GM19438 (cell line): ENCODE results near the gene ZNF487.
"Not testable (repeated sequence)": the region's sequence is repeated elsewhere in the genome, so short reads cannot be mapped to it uniquely, and the experiment has no call there.

Experiments
- ATAC-seq: cut with Tn5 transposase; IDR thresholded peaks from one replicate; pipeline ENCODE4 v1.9.1; 2021; ENCODE audit warnings: low read depth; ENCODE audit not compliant: unreplicated experiment

The ZNF487 gene

DNA sequence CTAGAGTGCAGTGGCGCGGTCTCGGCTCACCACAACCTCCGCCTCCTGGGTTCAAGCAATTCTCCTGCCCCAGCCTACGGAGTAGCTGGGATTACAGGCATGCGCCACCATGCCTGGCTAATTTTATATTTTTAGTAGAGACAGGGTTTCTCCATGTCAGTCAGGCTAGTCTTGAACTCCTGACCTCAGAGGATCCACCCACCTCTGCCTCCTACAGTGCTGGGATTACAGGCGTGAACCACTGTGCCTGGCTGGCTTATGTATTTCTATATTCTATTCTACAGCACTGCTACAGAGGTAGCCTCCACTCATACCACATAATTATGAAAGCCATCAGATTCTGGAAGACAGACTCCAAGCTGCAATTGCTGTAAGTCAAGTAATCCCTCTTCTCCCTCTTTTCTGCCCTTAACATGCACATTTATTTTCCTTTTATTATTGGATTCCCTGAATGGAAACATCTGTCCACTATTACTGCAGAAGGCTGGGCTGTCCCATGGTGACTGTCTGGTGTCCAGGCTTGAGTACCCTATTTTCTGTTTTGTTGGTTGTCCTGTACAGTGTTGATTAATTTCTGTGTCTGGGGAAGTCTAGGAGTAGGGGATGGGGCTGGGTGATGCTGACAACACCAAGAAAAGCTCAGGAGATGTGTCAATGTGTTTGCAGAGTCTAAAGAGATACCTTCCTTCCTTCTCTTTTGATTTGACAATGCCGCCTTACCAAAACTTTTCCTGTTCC, 5.8 kb upstream of the ZNF487 start:
- no peak for ATAC-seq

DNA sequence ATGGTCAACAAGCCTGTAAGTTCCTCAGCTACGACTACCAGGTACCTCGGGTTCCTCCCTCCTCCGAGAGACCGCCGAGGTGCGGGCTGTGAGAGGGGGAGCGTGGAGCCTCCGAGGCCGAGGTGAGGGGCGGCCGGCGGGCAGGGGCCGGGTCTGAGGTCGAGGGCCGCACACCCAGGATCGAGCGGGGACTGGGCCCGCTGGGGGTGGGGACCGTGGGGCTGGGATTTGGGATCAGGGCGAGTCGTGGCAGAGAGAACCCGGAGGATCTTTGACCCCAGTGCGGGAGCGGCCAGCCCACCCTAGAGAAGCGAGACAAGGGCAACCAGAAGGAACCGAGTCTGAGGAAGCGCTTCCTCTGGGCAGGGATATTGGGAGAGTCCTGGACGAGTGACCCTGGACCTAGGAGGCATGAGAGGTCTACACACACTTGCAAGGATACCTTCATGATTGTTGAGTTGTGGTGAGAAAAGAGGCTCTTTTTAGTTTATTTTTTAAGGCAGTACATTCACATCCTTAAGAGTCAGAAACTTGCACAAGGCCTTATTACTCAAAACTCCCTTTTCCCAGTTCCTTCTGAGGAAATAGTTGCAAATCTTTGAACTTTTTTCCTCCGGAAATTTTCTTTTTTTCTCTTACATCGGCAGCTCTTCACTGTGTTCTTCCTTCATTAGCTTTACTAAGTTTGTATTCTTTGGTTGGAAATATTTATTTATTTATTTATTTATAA, 395 bp downstream of the ZNF487 start:
- ATAC-seq, result peak; percentile 1

DNA sequence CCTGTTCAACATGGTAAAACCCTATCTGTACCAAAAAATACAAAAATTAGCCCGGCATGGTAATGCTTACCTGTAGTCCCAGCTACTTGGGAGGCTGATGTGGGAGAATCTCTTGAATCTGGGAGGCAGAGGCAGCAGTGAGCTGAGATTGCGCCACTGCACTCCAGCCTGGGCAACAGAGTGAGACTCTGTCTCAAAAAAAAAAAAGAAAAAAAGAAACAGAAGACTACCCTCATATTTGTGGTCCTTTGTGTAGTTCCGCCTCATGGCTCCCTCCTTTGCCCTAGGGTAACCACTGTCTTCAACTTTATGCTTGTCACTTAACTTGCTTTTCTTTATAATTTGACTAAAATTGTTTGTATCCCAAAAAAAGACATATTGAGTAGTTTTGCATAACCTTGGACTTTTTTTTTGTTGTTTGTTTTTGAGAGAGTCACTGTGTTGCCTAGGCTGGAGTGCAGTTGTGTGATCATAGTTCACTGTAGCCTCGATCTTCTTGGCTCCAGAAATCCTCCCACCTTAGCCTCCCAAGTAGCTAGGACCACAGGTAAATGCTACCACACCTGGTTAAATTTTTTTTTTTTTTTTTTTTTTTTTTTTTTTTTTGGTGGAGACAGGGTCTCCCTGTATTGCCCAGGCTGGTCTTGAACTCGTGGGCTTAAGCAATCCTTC, 3.7 kb downstream of the ZNF487 start:
- no peak for ATAC-seq

DNA sequence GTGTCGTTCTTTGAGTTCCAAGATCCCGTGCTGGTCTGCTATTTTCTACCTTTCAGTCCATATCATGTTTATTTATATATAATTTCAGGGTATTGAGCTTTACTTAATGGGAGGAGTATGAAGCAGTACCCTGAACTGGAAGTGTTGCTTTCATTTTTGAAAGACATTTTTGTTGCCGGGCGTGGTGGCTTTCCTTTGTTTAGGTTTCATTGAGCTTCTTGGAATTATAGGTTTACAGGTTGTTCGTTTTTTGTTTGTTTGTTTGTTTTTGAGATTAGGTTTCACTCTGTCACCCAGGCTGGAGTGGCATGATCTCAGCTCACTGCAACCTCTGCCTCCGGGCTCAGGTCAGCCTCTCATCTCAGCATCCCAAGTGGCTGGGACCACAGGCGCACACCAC, 7.4 kb downstream of the ZNF487 start:
- ATAC-seq, result no peak

DNA sequence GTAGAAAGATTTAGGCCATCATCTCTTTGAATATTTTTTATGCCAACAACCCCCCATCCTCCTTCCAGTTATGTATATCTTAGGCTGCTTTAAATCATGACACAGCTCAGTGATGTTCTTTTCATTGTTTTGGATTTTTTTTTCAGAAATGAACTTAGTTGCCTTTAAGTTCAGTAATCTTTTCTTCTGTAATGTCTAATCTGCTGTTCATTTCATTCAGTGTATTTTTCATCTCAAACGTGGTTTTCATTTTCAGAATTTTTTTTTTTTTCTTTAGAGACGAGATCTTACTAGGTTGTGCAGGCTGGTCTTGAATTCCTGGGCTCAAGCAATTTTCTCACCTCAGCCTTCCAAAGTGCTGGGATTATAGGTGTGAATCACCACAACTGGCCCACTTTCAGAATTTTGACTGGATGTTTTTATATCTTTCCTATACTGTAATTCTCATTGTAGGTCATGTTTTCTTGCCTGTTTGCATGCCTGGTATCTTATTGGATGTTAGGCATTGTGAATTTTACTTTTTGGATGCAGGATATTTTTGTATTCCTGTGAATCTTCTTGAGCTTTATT, 8.1 kb downstream of the ZNF487 start:
- ATAC-seq, result no peak

DNA sequence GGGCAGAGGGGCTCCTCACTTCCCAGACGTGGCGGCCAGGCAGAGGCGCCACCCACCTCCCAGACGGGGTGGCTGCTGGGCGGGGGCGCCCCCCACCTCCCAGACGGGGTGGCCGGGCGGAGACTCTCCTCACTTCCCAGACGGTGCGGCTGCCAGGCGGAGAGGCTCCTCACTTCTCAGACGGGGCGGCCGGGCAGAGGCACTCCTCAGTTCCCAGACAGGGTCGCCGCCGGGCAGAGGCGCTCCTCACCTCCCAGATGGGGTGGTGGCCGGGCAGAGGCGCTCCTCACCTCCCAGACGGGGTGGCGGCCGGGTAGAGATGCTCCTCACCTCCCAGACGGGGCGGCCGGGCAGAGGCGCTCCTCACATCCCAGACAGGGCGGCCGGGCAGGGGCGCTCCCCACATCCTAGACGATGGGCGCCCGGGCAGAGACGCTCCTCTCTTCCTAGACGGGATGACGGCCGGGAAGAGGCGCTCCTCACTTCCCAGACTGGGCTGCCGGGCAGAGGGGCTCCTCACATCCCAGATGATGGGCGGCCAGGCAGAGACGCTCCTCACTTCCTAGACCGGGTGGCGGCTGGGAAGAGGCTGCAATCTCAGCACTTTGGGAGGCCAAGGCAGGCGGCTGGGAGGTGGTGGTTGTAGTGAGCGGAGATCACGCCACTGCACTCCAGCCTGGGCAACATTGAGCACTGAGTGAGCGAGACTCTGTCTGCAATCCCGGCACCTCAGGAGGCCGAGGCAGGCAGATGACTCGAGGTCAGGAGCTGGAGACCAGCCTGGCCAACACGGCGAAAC, 9.5 kb downstream of the ZNF487 start:
- ATAC-seq, result not testable (repeated sequence)

DNA sequence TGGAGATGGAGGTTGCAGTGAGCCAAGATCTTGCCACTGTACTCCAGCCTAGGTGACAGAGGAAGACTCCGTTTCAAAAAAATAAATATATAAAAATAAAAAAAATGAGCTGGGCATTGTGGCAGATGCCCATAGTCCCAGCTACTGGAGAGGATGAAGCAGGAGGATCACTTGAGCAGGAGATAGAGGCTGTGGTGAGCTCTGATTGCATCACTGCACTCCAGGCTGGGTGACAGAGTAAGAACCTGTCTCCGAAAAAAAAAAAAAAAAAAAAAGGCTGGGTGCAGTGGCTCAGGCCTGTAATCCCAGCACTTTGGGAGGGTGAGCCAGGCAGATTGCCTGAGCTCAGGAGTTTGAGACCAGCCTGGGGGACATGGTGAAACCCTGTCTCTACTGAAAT, 11.8 kb downstream of the ZNF487 start:
- no peak for ATAC-seq

DNA sequence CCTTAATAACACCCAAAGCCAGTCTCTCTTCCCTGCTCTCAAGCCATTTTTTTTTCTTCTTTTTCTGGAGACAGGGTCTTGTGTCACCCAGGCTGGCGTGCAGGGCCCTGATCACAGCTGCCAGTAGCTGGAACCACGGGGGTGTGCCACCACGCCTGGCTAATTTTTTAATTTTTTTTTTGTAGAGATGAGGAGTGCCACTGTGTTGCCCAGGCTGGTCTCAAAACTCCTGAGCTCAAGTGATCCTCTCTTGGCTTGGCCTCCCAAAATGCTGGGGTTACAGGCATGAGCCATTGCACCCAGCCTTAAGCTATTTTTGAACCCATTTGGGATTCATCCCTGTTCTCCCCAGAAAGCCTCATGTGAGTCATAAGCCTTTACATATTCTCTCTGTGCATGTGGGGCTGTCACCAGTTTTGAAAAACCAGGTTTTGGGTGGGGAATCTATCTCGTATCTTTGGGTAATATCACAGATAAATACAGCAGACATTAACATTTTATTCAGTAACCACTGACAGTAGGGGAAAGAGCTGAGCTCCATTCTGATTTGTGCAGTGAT, 15.5 kb downstream of the ZNF487 start:
- ATAC-seq, result no peak

DNA sequence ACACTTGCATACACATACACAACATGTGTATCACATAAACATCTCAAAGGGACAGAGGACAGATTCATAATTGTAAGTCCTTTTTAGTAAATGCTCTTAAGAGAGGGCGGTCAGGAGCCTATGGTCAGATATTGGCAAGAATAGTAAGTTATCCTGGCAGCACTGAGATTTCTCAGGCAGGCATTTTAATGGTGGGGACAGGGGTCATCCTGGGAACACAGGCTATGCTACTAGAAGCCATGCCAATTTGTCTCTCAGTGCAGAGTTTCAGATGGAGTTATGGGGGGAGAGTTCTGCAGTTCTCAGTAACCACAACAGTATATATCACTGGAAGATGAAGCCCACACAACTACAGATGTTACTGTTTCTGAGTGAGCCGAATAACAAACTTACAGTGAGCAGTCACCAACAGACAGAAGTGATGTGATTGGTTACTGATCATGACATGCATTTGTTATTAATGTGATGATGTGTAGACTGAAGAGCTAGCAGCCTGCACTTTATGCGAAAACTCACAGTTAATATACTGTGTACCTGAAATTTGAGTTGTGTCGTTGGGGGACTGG, 16.4 kb downstream of the ZNF487 start:
- no peak for ATAC-seq

DNA sequence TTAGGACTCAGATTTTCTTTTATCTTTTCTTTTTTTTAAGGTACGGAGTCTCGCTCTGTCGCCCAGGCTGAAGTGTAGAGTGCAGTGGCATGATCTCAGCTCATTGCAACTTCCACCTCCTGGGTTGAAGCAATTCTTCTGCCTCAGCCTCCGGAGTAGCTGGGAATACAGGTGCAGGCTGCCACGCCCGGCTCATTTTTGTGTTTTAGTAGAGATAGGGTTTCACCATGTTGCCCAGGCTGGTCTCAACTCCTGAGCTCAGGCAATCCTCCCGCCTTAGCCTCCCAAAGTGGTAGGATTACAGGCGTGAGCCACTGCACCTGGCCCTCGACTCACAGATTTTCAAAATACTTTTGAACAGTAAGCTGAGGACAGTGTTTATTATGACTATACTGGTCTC, 17.1 kb downstream of the ZNF487 start:
- not testable (repeated sequence) for ATAC-seq

DNA sequence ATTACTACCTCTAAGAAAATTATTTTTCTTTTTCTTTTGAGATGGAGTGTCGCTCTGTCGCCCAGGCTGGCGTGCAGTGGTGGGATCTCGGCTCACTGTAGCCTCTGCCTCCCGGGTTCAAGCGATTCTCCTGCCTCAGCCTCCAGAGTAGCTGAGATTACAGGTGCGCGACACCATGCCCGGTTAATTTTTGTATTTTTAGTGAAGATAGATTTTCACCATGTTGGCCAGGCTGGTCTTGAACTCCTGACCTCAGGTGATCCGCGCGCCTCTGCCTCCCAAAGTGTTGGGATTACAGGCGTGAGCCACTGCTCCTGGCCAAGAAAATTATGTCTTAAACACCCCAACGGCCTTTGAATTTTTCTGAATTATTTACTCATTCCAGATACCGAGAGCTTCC, 19.6 kb downstream of the ZNF487 start:
- not testable (repeated sequence) for ATAC-seq

DNA sequence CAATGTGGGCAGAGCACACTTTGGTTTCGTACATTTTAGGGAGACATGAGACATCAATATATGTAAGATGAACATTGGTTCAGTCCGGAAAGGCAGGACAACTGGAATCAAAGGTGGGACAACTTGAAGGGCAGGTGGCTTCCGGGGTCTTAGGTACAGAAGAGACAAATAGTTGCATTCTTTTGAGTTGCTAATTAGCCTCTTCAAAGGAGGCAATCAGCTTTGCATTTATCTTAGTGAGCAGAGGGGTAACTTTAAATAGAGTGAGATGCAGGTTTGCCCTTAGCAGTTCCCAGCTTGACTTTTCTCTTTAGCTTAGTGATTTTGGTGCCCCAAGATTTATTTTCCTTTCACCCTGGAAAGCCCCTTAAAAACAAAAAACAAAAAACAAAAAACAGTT, 21.3 kb downstream of the ZNF487 start:
- ATAC-seq, result no peak

DNA sequence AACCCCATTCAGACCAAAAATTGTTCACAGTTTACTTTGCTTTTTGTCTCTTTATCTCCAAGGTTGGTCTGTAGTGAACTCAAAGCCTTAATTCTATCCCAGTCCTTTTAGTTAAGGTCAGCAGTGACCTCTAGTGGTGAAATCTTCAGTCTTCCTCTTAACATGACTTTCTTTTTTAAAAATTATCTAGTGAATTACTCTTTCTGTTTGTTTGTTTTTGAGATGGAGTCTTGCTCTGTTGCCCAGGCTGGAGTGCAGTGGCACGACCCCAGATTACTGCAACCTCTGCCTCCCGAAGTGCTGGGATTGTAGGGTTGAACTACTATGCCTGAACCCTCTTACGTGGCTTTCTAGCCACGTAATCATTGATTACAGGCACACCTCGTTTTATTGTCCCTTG, 25.0 kb downstream of the ZNF487 start:
- no peak for ATAC-seq

DNA sequence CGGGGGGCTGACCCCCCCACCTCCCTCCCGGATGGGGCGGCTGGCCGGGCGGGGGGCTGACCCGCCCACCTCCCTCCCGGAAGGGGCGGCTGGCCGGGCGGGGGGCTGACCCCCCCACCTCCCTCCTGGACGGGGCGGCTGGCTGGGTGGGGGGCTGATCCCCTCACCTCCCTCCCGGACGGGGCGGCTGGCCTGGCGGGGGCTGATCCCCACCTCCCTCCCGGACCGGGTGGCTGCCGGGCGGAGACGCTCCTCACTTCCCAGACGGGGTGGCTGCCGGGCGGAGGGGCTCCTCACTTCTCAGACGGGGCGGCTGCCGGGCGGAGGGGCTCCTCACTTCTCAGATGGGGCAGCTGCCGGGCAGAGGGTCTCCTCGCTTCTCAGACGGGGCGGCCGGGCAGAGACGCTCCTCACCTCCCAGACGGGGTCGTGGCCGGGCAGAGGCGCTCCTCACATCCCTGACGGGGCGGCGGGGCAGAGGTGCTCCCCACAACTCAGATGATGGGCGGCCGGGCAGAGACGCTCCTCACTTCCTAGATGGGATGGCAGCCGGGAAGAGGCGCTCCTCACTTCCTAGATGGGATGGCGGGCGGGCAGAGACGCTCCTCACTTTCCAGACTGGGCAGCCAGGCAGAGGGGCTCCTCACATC, 28.3 kb downstream of the ZNF487 start:
- ATAC-seq, result not testable (repeated sequence)

DNA sequence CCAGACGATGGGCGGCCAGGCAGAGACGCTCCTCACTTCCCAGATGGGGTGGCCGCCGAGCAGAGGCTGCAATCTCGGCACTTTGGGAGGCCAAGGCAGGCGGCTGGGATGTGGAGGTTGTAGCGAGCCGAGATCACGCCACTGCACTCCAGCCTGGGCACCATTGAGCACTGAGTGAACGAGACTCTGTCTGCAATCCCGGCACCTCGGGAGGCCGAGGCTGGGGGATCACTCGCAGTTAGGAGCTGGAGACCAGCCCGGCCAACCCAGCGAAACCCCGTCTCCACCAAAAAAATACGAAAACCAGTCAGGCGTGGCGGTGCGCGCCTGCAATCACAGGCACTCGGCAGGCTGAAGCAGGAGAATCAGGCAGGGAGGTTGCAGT, 28.8 kb downstream of the ZNF487 start:
- ATAC-seq, result not testable (repeated sequence)

DNA sequence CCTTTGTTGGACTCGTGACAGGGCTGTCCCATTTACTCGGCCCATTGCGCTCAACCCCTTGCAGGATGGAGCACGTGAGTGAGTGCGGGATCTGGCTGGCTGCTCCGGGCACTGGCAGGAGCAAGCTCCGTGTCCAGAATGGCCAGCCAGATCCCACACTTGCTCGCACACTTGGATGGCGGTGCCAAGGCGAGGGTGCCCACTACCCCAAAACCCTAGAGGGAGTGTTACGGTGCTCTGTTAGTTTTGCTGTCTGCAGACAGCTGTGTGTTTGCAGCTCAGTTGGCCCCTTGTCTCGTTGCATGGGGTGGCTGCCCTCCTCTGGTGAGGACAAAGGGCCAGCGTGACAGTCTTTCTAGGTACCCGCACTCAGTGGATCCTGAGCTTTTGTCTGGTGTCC, 34.2 kb downstream of the ZNF487 start:
- no peak for ATAC-seq

DNA sequence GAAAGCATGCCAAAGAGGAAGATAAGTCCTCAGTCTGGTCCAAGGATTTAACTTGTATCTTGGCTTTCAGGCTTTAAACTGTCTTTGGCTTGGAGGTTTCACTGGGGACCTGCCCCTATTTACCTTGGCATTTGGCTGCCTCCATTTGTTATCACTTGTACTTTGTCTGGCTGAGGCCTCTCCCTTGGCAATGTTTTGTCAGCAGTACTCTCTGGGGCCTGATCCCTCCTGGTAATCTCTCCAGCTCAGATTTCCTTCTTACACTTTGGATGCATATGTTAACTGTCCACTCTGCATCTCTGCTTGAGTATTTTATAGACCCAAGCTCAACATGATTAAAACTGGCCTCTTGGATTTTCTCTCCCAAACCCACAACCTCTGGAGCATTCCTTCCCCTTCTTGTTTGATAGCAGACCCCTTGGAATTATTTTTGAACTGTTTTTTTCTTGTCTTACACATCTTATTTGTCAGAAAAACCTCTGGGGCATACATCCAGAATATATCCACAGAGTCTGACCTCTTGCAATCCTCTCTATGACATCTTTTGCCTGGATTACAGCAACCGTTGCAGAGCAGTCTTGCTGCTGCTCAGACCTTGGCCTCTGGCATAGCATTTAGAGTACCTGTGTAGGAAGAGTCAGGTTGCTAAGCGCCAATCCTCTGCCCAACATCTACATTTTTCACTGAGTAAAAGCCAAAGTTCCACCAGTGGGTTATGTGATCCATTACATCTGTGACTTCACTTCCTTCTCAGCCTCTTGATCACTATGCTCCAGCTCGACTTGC, 35.2 kb downstream of the ZNF487 start:
- no peak for ATAC-seq

DNA sequence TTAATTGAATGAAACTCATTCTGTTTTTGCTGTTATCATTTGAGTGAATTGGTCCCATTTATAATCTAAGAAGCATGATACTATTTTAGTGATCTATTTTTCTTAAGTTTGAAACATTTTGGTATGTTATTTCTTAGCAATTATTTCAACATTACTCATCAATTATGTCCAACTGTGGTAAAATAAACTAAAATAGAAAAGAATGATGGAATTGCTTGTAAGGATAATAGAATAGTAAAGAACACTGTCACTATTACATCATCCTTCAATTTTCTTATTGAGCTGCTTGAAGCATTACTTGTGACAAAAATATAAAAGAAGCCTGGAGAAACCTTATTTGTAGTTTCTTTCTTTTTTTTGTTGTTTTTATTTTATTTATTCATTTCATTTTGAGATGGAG, 42.4 kb downstream of the ZNF487 start:
- ATAC-seq, result no peak
